GM18867 (cell line): ENCODE results near the gene RNH1.

ENCODE experiments used
- ATAC-seq: cut with Tn5 transposase; IDR thresholded peaks from one replicate; pipeline ENCODE4 v1.9.1; 2021; ENCODE audit warnings: mild to moderate bottlenecking, moderate library complexity; ENCODE audit not compliant: unreplicated experiment

RNH1 gene

DNA sequence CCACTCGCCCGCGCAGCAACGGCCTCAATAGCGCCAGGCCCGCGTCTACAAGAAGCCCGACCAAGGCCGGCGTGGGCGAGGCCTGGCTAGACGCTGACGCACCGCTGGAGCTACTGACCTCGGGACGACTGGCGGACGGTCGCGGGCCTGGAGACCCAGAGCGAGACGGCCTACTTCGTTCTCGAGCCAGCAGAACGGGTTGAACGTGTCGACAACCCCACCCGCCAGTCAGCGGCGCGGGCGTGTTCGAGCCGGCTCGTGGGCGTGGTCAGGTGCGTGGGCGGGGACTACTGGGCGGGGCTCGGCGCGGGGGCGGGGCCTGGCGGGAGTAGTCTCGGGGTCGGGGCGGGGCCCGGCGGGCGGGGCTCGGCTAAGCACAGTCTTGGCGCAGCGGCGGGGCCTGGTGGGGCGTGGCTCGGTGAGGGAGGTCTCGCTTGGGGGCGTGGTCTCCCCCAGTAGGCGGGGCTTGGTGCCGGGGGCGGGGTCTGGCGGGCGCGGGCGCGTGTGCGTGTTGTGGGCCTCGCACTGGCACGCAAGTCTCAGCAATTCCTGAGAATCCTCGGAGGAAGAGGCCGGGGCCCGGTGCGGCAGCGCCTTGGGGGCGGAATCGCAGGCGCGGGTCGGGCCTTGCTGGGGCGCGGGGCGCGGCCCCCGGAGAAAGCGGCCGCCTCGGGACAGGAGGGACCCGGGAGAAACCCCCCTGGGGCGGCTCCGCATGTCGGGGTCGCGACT lies at the start of gene RNH1:
Gene RNH1 (minus strand): TSS at position 248 of the 732 bp plus-strand sequence. CDS start 5,080 bp downstream, outside the sequence.
- ATAC-seq = peak; percentile 48

GRCh38 chr11:555780-556661 lies 49.0 kb upstream of the RNH1 start:
- ATAC-seq = no peak

- no peak for ATAC-seq
These were observed 48.3 kb upstream of the RNH1 start for GRCh38 chr11:555227-555779.

GRCh38 chr11:554428-555226 lies 47.6 kb upstream of the RNH1 start:
- peak; percentile 54 for ATAC-seq

DNA sequence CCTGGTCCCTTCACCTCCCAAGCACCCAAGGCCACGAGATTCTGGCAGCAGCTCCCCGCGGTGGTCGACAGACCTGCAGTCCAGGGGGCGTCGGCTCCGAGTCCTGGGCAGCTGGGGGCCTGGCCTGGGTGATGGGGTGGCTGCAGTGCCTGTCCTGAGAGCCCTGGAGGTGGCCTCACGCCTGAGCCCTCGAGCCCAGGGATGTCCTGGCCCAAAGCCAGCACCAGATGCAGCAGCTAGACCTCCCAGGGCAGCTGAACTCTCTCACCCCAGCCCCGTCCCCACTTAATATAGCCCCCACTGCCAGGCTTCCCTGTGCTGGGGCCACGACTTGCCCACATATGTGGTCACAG lies 46.9 kb upstream of the RNH1 start:
- ATAC-seq = no peak

DNA sequence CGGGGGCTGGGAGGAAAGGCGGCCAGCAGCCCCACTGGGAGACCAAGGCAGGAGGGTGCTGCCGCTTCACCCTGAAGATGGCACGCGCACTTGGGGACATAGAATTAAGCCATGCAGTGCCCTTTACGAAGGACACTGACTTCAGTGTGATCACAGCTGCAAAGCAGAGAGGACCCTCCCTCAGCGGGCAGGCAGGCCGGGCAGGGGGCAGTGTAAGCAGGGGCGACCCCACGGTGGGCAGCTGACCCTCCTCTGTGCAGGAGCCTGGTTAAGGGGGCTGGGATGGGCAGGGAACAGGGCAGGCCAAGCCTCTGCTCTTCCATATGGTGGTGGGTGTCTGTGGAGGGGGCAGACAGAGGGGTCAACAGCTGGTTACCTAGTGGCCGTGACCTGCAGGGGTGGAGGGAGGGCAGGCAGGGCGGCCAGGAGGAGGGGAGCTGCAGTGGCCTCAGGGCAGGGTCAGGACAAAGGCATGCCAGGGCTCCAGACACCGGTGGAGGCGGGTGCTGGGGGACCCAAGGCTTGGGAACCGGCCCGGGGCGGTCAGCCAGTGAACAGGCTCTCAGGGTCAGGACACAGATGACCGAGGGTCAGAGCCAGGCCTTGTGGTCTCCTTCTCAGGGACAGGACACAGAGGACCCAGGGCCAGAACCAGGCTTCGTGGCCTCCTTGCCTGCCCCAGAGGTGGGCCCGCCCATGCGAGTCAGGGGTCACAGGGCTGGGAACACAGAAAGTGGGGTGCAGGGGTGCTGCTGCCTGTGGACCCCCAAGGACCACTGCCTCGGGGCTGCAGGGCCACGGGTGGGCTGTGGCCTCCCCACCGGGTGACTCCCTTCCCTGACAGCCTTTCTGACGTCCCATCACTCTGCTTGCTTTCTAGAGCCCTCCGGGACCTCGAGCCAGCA lies 46.3 kb upstream of the RNH1 start:
- ATAC-seq = no peak

DNA sequence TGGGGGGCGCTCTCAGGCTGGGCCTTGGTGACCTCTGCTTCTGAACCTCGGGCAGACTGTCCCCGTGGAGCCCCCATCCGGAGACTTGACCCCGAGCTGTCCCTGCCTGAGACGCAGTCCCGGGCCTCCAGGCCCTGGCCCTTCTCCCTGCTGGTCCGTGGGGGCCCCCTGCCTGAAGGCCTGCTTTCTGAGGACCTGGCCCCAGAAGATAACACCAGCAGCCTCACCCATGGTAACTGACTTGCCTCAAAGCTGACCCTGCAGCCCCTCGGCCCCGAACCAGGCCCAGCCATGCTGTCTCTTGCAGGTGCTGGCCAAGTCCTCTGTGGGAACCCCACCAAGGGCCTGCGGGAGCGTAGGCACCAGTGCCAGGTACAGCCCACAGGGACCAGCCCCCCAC lies 44.6 kb upstream of the RNH1 start:
- ATAC-seq = no peak

- ATAC-seq = no peak
These were observed 44.1 kb upstream of the RNH1 start for GRCh38 chr11:551131-551530.

GRCh38 chr11:550746-551085 lies 43.7 kb upstream of the RNH1 start:
- no peak for ATAC-seq

GRCh38 chr11:550021-550745 lies 43.1 kb upstream of the RNH1 start:
- ATAC-seq = no peak

GRCh38 chr11:548700-549603 lies 41.9 kb upstream of the RNH1 start:
- ATAC-seq = no peak

DNA sequence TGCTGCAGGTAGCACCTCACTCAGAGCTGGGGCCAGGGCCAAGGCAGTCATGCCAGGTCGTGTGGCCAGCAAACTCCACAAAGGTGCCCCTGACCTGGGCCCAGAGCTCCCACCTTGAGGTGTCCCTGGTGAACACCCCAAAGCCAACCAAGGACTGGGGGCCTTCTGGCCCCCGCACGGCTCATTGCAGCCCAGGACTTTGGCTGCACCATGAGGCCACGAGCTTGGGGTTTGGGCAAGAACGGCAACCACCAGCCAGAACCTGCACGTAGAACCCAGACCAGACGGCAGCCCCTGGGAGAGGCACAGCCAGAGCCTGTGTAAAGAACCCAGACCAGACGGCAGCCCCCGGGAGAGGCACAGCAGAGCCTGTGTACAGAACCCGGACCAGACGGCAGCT lies 38.1 kb upstream of the RNH1 start:
- ATAC-seq = no peak

DNA sequence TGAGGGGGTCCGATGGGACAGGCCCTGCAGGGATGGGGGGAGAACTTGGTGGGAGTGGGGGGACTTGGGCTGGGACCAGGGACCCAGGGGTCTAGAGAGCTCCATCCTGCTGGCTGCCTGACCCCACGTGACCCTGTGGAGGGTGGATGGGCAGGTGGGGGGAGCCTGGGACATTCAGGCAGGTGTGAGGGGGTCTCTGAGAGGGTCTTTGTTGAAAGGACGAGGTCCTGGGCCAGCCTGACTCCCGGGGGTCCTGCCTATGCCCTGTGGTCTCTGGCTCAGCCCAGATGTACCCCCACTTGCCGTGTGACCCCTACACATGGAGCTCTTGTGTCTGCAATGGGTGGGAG lies 37.8 kb upstream of the RNH1 start:
- ATAC-seq = no peak

GRCh38 chr11:541433-541885 lies 34.4 kb upstream of the RNH1 start:
- no peak for ATAC-seq

GRCh38 chr11:540583-541432 lies 33.8 kb upstream of the RNH1 start:
- no peak for ATAC-seq

DNA sequence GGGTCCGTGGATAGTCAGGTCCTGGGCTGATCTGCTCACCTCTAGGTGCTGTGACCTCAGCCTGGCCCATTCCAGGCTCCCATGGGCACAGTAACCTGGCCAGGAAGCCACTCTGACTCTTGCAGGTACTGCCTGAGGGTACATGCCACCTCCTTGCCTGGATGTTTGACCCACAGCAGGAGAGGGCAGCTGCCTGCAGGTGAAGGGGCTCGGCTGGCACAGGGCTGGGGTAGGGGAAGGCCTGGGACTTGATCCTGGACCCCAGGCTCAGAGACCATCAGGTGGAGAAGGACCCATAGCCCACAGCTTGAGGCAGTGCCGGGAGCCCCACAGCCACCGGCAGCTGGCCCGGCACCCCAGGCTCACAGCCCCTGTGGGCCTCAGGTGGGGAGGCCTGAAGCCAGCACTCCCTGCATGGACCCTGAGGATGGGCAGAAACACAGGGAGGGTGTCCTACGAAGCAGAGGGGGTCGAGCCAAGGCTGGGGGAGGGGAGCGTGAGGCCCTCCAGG lies 33.0 kb upstream of the RNH1 start:
- no peak for ATAC-seq

DNA sequence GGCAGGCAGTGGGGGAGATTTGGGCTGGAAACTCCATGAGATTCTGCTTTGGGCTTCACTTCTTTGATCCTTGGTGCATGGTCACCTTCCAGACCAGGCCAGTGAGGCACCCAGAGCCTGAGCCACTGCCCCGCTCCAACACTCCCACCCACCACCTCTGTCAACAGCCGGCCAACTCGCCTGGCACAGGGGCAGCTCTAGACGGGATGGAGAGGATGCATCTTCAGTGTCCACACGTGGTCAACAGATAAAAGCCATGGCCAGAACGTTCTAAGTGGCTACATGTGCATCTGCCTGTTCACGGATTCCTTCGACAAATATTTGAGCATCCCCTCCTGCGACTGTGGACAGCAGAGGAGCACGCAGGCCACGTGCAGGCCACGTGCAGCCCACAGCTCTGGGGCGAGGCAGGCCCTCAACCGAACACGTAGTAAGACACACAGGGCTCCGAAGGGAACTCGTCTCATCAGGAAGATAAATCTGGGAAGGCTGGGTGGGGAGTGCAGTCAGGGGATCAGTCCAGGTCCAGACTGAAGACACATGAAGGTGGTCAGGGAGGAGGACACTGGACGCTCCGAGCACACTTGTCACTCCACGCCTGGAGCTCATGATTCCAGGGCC lies 31.5 kb upstream of the RNH1 start:
- ATAC-seq = no peak
